Islet precursor cell (in vitro differentiated cells): ENCODE results near the gene ALOX5.

Experiments
- DNase-seq: peaks from one replicate; pipeline ENCODE4 v3.0.0-alpha.2; 2018

The ALOX5 gene

DNA sequence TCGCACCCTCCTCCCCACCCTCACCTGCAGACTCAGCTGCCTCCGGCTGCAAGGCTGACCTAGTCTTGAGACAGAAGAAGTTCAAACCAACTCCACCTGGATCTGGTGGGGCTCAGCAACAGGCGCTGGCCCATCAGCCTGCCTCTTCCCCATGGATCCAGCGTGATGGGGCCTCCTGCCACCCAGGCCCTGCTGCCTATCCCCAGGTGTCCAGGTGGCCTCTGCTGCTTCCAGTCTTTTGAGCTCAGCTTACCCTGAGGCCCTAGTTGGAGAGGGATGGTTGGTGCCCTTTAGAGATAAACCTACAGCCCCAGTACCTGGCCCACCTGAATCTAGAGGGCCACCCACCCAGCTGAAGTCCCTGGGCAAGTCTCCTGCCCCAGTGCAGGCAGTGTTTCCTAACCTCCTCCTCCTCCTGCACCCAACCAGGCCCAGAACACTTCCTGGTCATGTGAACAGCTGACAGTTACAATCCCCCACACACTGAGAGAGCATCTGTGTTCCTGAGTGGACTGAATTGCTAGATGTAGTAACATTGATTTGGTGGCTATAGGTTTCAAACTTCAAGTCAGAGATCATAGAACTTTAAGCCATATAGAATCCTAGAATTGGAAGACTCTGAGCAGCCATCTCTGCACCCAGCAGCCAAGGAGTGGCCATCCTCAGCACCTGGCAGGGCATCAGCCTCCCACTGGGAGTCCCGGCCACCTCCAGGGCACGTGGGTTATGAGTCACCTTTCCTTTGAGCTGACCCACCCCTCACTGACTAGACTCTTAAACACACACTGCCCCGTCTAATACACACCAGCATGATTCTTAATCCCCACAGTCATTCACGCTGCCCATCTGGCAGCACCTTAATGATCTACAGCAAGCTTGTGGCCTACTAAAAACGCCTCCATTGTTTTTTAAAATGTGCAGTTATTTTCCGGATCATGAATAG is 51.9 kb downstream of the ALOX5 start:
- DNase-seq = no peak

DNA sequence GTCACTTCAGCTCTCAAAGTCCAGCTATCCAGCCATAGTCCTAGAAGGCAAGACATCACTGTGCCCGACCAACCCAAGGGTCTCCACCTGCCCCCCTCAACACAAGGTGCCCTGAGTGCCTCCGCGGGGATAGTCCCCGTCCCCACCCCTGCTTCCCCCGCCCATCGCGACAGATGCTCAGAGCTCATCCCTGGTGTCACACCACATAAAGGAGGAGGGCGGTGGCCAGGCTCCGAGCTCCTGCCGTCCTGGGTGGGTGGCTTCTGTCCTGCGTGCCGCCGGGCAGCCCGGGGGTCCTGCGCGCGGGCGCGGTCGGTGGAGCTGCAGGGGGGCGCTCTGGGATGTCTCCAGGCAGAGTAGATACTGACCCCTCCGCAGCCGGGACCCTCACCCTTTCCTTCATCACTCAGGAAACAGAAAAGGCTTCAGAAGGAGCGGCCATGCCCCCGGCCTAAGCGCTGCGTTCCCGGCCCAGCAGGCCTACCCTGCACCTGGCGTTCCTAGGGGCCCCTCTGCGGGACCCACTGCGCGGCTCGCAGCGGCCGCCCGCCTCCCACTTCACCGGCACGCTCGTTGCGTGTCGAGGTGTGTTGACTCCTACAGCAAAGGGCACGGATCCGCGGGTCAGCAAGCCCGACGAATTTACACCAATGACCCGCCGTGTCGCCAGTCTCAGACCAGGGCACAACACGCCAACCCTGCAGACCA is 53.4 kb downstream of the ALOX5 start:
- DNase-seq = no peak

DNA sequence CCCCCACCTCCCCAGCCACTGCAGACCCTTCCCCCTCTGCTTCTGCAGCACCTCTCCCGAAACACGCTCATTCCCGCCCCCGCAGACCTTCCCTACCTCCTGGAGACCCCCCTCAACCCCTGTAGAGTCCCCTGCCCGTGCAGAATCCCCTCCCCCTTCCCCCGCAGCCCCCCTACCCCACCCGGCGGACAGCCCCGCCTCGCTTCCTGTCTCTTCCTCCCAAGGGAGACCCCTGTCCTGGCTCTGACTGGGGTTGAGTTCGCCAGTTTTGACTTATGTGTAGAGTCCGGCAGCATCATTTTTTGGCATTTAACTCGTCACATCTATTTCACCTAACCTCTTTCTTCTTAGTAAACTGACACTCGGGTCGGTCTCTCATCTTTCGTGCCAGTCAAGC is 54.0 kb downstream of the ALOX5 start:
- no peak for DNase-seq

DNA sequence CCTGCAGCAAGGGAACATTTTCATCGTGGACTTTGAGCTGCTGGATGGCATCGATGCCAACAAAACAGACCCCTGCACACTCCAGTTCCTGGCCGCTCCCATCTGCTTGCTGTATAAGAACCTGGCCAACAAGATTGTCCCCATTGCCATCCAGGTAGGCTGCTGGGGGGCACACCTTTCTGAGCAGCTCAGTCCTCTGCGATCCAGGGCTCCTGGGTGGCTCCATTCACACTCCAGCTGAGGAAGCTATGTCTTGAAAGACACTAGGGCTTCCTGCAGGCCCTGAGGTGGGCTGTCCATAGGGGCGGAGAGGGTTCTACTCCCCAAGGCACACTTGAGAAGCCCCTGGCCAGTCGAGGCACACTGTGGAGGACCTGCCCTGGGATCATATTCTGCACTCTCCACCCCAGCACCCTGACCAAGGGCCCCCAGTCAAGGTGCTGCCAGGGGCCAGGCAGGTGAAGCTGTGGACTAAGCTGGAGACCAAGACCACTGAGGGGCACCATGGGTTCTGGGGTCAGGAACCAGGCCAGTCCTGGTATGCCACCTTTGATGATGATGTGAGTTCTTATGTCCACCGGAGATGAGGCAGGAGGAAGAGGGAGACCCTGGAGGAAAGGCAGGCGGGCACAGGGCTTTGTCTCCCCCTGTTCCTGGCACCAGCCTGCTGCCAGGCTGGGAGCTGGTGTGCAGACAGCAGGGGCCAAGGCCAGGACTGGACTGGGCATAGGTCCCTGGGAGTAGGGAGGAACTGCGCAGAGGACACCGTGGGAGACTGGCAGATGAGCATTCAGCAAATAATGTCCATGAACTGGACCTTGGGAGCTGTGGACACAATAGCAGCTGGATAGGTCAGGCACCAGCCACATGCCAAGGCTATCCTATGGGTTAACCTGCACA is 54.8 kb downstream of the ALOX5 start:
- no peak for DNase-seq

DNA sequence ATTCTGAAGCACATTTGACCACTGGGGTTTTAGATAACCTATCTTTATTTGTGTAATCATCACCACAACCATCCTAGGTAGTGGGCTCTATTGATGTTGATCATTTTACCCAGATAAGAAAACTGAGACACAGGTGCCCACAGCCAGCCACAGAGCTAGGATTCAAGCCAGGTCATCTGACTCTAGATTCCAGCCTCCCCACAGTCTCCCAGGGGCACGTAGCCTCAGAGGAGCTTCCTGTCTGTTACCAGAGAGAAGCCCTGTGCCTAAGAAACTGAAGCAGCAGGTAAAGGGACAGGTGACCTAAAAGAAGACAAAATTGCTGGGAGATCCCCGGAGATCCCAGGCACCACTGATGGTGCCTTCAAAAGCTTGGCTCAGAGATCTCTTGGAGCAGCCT is 55.8 kb downstream of the ALOX5 start:
- DNase-seq = no peak

DNA sequence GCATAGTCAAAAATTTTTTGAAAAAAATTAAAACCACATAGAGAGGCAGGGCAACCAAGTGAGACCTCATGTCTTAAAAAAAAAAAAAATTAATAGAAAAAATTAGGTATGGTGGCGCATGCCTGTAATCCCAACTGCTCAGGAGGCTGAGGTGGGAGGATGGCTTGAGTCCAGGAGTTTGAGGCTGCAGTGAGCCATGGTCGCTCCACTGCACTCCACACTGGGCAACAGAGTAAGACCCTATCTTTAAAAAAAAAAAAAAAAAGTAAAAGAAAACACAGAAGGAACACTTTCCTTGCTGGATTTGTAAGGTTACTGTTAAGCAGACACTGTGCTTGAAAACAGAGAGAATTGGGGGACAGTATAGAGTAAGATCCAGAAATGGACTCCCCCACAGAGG is 58.1 kb downstream of the ALOX5 start:
- DNase-seq = no peak

DNA sequence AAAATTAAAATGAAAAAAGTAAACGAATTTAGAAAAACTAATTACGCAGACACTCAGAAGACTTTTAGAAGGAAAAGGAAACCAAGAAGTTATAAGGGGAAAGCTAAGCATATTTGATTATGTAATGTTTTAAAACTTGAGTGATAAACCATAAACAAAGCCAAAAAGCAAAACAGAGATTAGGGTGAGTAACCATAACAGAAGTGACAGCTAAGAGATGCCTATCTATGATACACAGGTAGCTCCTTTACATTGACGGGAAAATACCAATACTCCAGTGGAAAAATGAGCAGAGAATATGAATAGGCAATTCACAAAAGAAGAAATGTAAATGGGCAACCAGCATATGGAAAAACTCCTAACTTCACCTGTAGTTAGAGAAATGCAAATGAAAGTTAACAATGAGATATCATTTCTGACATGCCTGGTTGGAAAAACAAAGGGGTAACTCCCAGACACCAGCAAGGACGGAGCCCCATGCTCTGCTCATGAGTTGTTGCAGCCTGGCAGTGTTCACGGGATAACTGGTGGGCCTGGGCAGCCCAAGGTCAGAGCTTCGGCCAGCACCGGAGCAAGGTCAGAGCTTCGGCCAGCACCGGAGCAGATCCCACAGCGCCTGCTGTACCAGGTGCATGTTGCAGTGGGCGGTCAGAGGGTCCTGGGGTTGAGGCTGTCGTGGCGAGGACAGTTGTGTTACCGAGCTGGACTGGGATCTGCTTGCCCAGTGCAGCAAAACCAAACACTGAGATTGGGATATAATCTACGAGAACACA is 58.9 kb downstream of the ALOX5 start:
- no peak for DNase-seq

DNA sequence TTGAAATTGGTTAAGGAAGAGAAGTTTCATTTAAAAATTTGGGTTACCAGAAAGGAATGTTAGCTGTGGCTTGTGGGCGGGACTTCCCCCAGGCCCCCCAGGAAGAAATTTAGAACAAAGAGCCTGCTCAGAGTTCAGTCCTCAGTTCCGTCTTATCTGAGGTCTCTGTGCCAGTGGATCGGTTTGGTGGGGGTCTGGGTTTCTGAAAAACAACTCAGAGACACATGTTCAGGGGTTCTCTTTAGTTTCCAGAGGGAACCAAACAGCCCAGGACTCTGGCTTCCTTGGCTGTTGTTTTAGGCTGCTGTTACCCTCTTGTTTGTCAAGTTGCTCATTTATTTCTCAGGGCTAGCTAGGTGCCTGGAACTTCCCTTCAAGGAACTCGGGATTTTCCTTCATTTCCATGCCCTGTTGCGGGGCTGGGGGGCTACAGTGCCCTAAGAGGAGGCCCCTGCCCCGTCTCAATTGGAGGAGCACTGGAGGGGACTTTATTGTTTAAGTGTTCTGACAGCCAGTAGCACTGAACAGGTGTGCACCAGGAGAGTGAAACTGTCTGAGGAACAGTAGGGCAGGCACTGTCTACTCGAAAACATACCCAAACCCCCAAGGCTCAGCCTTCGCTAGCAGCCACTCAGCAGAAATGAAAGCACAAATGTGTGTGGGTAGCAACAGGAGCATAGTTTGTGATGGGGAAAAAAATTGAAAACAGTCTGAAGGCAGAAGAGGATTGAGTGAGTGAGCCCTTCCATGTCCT is 59.9 kb downstream of the ALOX5 start:
- DNase-seq = no peak

DNA sequence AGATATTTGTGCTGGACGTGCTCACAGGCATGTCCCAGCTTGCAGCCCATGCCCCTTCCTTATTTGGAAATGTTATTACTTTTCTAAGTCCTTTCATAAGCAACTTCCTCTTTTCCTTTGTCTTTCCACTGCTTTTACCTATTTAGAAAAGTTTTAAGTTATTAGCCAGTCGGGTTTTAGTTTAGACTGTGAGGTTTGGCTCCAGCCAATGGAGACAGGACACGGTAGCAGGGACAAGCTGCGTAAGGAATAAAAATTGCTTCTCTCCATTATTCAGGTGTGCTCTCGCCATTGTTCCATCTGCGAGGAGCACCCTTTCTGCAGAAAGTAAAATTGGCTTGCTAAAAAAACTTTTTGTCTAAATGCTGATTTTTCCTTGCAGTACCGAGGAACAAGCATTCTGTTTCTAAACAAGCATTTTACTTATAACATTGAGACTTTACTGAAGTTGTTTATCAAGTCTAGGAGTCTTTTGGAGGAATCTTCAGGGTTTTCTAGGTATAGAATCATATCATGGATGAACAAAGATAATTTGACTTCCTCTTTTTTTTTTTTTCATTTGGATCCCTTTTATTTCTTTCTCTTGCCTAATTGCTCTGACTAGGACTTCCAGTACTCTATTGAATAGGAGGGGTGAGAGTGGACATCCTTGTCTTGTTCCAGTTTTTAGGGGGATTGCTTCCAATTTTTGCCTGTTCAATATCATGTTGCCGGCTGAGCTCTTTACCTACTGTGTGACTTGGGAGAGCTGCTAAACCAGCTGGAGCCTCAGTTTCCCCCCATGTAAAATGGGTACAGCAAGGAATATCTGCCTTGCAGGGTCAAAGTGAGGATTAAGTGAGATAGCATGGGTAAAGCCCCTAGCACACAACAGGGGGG is 63.8 kb downstream of the ALOX5 start:
- no peak for DNase-seq

DNA sequence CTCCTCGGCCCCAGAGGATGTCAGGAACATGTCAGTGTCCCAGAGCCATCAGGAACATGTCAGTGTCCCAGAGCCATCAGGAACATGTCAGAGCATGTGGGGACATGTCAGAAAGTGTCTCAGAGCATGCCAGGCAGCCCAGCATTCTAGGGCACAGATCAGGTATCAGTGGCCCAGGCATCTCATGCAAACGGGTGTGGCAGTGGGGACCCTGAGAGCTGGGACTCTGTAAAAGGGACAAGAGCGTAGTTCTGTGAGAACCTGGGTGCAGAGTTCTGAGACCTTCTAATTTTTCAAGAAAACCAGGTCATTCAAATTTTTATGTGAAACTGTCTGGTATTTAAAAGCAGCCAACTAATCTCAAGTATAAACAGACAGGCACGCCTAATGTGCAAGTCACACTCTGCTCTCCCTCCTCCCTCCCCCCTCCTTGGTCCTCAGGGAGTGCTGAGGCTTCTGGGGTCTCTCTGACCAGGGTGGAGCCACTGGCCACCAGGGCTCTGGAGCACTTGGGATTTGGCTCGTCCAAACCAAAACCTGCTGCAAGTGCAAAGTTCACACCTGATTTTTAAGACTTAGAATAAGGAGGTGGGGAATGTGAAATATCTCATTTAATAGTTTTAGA is 64.6 kb downstream of the ALOX5 start:
- no peak for DNase-seq

DNA sequence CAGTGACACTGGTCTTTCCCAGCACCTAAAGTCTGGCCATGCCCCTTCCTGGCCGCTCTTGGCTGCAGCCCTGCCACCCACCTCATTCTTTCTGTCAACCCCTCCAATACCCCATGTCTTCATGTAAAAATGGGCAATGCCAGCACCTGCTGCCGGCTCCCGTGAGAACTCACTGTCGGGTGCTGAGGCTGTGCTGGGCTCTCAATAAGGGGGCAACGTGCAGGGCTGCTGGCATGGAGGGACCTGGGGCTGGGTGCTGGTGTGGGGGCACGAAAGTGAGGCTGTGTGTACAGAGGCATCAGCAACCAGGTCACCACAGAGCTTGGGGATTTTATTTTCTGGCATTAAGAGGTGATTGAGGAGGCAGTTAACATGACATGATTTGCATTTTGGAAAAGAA is 65.3 kb downstream of the ALOX5 start:
- DNase-seq = no peak

DNA sequence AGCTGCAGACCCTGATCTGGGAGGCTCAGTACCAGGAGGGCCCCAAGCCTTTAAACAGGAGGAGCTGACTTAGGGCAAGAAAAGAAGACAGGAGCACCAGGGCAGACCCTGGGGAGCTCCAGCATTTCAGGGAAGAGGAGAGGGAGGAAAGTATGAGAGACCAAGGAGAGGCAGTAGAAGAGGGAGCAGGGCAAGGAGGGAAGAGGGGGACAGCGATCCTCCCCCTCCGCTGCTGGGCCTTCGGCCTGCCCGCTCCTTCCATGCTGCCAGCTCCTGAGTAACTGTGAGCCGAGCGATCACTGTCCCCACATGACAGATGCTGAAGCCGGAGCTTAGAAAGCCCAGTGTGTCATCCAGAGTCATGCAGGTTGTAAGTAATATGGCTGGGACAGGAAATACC is 65.9 kb downstream of the ALOX5 start:
- DNase-seq = no peak

DNA sequence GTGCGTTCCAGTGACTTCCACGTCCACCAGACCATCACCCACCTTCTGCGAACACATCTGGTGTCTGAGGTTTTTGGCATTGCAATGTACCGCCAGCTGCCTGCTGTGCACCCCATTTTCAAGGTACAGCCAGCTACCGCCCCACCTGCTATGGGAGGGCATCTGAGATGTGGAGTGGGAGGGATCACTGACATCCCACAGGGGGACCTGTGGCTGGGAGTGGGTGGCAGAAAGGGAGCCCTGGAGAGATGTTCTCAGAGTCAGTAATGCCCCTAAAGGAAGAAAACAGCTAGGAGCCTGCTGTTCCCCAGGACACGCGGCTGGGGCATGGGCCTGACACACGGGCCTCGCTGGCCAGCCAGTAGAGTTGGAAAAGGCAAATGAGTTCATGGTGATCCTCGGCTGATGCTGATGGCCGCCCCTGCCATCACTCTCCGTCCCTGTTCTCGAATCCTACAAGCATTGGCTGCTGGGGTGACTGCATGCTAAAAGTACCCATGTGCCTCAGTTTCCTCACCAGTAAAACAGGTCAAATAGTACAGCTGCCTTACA is 66.6 kb downstream of the ALOX5 start:
- no peak for DNase-seq

DNA sequence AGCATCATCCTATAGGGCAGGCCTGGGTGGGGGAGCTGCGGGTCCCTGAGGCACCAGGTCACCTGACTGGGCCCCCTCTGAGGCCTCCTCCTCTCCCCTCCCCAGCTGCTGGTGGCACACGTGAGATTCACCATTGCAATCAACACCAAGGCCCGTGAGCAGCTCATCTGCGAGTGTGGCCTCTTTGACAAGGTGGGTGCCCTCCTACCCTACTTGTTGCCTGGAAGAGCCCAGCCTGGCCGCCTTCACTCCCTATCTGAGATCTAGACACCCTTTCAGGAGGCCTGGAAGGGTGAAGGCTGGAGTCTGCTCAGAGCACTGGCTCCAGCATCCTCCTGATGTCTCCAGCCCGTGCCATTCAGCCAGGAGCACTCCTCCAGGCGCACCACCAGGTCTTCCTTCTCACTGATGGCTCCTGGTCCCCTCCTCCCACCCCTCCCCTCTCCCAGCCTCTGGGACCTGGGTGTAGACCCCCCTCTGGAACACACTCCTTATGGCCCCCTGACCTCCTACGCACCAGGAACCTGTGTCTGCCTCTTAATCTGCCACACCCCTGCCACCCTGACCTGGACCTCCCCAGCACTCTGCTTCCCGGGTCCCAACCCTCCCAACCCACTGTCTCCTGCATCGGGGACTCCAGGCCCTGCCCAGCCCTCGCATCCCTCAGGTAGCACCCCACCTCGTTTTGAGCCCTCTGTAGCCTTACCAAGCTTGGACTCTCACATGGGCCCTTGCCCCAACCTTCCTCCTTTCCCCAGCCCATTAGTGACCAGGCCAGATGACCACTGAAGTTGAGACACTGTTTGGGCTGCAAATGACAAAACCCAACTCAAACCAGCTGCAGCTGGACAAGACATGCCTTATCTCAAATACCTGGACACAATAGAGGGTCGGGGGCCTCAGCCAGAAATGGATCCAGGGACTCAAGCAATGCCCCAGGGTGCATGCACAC is 67.5 kb downstream of the ALOX5 start:
- DNase-seq = peak; percentile 42

DNA sequence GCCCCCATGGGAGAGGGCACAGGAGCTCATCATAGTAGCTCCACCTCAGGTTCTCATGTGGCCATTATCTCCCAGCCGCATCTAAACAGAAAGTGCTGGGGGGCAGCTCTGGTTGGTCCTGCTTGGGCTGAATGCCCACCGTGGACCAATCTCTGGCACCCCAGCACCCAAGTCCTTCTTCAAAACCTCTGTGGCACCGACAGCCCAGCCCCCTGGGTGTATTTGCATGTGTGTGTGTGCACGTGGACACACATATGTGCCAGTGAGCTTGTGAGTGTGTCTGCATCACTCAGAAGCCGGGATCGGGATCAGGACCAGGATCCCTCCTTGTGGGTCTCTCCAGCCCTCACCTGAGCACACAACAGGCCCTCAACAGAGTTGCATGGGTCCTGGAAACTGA is 68.2 kb downstream of the ALOX5 start:
- DNase-seq = peak; percentile 30

DNA sequence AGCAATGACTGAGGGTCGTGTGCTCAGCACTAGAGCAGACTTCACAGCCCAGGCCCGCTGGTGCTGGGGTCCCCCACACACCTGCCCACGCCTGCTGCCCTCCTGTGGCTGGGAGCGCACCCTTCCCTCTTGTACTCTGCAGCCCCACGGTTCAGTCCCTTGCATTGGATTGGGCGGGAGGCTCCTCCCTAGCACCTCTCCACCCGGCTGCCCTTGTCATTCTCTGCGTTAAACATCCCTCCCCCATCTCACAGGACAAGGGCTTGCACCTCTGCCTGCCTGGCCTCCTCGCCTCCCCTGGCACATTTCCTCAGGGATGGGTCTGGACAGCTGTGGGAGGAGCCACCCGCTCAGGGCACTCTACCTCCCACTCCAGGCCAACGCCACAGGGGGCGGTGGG is 68.6 kb downstream of the ALOX5 start:
- DNase-seq = no peak

DNA sequence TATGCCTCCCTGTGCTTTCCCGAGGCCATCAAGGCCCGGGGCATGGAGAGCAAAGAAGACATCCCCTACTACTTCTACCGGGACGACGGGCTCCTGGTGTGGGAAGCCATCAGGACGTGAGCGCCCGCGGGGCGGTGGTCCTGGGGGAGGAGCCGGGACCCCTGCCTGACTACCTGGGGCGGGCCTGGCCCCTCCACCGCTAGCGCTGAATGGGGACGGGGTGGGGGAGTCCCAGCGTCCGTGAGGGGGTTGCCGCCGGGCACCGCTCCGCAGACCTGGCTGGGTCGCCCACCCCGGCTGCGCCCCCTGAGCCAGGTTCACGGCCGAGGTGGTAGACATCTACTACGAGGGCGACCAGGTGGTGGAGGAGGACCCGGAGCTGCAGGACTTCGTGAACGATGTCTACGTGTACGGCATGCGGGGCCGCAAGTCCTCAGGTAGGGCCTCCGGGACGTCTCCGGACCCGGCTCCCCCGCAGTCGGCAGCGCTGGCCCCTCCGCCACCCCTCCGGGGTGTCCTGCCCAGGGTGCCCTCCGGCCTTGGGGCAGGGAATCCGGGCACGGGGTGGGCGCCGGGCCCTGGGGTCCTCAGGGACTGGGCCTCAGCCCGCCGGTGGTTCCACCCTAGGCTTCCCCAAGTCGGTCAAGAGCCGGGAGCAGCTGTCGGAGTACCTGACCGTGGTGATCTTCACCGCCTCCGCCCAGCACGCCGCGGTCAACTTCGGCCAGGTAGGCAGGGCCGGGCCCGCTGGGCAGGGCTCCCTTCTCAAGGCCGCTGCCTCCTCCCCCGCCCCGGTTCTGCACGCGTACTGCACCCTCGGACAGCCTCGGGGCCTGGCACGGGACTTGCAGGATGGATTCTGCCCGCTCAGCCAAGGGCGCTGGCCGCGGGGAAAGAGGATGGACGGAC is 69.3 kb downstream of the ALOX5 start:
- DNase-seq = no peak

DNA sequence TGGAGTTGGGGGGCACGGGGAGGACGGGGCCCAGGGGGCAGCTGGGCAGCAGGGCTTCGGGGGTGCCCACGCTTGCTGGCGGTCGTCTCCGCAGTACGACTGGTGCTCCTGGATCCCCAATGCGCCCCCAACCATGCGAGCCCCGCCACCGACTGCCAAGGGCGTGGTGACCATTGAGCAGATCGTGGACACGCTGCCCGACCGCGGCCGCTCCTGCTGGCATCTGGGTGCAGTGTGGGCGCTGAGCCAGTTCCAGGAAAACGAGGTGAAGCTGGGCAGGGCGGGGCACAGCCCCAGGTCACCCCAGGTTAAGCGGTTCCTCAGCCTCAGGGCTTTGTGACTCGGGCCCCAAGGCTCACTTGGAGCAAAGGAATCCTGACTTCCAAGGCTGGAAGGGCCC is 70.0 kb downstream of the ALOX5 start:
- DNase-seq = no peak
